IPS-15b (cell line): ENCODE results near the gene TMEM108.

Experiments
- H3K27me3 ChIP-seq: one replicate; pipeline ENCODE4 v1.6.1; 2013; ENCODE audit warnings: low read length; ENCODE audit not compliant: control insufficient read depth, insufficient read depth
- H3K36me3 ChIP-seq: one replicate; pipeline ENCODE4 v1.6.1; 2013; ENCODE audit warnings: low read length; ENCODE audit not compliant: control insufficient read depth, insufficient read depth
- H3K4me1 ChIP-seq: one replicate; pipeline ENCODE4 v1.6.1; 2013; ENCODE audit warnings: mild to moderate bottlenecking, low read length; ENCODE audit not compliant: control insufficient read depth, insufficient read depth
- H3K4me3 ChIP-seq: one replicate; pipeline ENCODE4 v1.5.1; 2013; ENCODE audit warnings: low read depth, low read length
- H3K9ac ChIP-seq: one replicate; pipeline ENCODE4 v1.6.1; 2013; ENCODE audit warnings: low read depth, mild to moderate bottlenecking, low read length
- H3K9me3 ChIP-seq: one replicate; pipeline ENCODE4 v1.6.1; 2013; ENCODE audit warnings: mild to moderate bottlenecking, low read length; ENCODE audit not compliant: control insufficient read depth, insufficient read depth

TMEM108 gene

GRCh38 chr3:133153382-133153781, 115.2 kb downstream of the TMEM108 start:
- H3K4me3 ChIP-seq: no peak overlapping the region
- no peaks in the 10 kb centered on the region for H3K36me3 ChIP-seq
- no peaks in the 10 kb centered on the region for H3K4me1 ChIP-seq
- no peaks in the 10 kb centered on the region for H3K27me3 ChIP-seq
- H3K9ac ChIP-seq: no peak overlapping the region
- no peaks in the 10 kb centered on the region for H3K9me3 ChIP-seq

- Histone ChIP-seq H3K36me3 (no peaks in the 10 kb centered on the region), H3K4me1 (no peaks in the 10 kb centered on the region), H3K27me3 (no peaks in the 10 kb centered on the region), H3K9ac (no peak overlapping the region), H3K4me3 (no peak overlapping the region), H3K9me3 (no peaks in the 10 kb centered on the region)
These were observed 119.5 kb downstream of the TMEM108 start for GRCh38 chr3:133157716-133158115.

DNA sequence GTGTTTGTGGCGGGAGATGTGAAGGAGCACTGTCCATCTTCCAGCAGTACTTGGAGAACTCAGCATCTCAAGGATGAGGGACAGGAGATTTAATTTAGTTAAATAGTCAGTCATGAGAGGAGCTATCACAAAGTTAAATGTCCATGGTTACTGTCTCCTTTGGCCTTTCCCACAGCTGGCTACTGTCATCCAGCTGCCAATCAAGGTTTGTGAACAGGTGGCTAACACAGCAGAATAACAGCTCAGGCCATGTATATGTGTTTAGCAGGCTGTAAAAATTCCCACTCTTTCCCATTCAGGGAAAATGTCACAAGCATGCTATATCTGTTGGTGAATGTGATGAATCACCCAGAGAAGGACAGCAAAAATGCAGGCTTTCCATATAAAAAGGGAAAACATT, 120.5 kb downstream of the TMEM108 start:
- H3K27me3 ChIP-seq: no peaks in the 10 kb centered on the region
- H3K9ac ChIP-seq: no peak overlapping the region
- no peak overlapping the region for H3K4me3 ChIP-seq
- H3K36me3 ChIP-seq: no peaks in the 10 kb centered on the region
- H3K4me1 ChIP-seq: no peaks in the 10 kb centered on the region
- no peaks in the 10 kb centered on the region for H3K9me3 ChIP-seq

DNA sequence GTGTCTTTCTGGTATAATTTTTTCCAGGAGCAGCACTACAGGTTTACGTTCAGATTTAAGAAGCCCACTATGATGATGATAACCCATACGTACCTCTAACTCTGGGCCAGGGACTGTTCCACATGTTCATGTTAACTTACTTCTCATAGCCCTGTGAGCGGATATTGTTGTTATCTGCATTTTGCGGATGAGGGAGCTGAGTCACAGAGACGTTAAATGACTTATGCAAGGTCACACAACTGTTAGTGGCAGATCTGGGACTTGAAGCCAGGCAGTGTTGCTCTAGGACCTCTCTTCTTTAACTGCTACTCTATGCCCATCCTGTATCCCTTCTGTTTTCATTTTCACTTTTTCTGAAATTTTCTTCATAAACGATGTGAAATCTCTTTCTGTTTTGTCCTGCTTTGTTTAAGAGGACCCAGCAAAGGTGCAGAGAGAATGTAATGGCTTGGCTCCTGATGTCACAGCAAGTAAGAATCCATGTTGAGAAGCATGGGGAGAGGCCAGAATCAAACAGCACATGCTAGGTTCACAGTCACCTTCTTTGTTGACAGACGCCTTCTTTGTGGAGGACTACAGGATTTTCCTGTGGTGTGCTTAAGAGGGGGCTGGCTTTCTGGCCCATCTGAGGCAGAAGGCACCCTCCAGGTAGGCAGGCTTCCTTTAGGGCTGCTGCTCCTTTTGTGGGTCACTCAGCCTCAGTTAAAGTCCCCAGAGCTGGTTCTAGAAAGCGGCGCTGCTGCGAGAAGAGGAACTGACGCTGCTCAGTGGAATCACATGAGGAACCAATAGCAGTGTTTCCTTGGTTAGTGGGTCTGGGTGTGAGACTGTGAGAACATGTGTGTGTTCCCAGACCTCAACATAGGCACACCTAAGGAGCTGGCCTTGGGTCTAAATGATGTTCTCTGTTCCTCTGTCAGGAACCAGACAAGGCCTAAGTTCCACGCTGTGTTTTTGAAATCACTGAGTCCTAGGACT, 121.6 kb downstream of the TMEM108 start:
- Histone ChIP-seq H3K4me3 (no peak overlapping the region), H3K27me3 (no peaks in the 10 kb centered on the region), H3K36me3 (no peaks in the 10 kb centered on the region), H3K9ac (no peak overlapping the region), H3K4me1 (no peaks in the 10 kb centered on the region), H3K9me3 (no peaks in the 10 kb centered on the region)

GRCh38 chr3:133161656-133162055, 123.5 kb downstream of the TMEM108 start:
- no peaks in the 10 kb centered on the region for H3K27me3 ChIP-seq
- H3K9me3 ChIP-seq: no peaks in the 10 kb centered on the region
- H3K36me3 ChIP-seq: no peaks in the 10 kb centered on the region
- no peak overlapping the region for H3K9ac ChIP-seq
- no peaks in the 10 kb centered on the region for H3K4me1 ChIP-seq
- no peak overlapping the region for H3K4me3 ChIP-seq

- H3K4me1 ChIP-seq: no peaks in the 10 kb centered on the region
- no peak overlapping the region for H3K4me3 ChIP-seq
These were observed 124.1 kb downstream of the TMEM108 start for GRCh38 chr3:133162265-133162664.

DNA sequence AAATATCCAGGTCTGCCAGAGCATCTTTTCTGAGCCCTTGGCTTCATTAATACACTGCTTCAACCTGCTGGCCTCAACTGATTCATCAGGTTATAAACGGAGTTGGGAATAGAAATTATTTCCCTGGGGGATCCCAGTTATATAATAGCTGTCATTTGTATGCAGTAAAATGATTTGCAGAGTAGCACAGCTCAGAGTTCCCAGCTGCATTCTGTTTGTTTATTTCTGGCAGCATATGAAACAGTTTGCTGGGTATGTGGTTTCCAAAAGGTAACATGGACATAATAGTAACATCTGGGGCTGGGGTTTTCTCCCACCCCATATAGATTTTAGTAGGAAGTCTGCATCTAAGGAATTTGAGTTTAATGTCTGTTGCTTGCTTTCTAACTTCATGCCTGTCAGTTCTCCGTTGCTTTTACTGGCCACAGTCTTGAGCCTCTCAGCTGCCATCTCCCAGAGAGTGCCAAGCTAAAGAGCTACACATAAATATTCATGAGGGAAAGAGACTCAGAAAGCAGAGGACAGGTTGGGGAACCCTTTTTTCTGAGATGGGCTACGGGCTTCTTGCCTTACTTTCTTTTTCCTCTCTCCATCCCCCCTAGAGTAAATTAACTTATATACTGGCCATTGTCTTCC, 124.6 kb downstream of the TMEM108 start:
- no peaks in the 10 kb centered on the region for H3K4me1 ChIP-seq
- no peaks in the 10 kb centered on the region for H3K9me3 ChIP-seq
- H3K4me3 ChIP-seq: no peak overlapping the region
- no peaks in the 10 kb centered on the region for H3K27me3 ChIP-seq
- H3K9ac ChIP-seq: no peak overlapping the region
- no peaks in the 10 kb centered on the region for H3K36me3 ChIP-seq

More at GRCh38 chr3:133162265-133162664, 124.1 kb downstream of the TMEM108 start:
- Histone ChIP-seq H3K9me3 (no peaks in the 10 kb centered on the region), H3K9ac (no peak overlapping the region), H3K27me3 (no peaks in the 10 kb centered on the region), H3K36me3 (no peaks in the 10 kb centered on the region)

DNA sequence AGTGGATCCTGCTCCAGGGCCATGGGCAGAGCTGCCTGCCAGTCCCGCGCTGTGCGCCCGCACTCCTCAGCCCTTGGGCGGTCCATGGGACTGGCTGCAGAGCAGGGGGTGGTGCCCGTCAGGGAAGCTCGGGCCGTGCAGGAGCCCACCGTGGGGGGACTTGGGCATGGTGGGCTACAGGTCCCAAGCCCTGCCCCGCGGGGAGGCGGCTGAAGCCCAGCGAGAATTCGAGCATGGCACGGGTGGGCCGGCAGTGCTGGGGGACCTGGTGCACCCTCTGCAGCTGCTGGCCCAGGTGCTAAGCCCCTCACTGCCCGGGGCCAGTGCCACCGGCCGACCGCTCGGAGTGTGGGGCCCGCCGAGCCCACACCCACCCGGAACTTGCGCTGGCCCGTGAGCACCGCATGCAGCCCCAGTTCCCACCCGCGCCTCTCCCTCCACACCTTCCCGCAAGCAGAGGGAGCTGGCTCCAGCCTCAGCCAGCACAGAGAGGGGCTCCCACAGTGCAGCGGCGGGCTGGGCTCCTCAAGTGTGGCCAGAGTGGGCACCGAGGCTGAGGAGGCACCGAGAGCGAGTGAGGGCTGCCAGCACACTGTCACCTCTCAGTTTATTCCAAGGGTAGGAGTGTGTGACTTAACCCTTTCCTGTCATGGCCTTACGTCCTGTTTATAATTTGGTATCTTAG, 129.3 kb downstream of the TMEM108 start:
- no peak overlapping the region for H3K4me3 ChIP-seq

DNA sequence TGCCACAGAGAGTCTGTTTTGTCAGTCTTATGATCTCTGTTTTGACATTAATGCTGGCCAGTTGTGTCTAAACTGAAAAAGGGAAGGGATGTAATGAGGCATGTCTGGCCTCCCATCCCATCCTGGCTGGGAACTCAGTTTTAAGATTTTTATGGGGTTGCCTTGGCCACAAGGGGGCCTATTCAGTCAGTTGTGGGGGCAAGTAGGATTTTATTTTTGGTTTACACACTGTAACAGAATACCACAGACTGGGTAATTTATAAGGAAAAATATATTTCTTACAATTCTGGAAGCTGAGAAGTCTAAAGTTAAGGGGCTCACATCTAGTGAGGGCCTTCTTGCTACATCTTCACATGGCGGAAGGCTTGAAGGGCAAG, 129.8 kb downstream of the TMEM108 start:
- Histone ChIP-seq H3K9me3 (peaks cover 1% of the 10 kb centered on the region), H3K27me3 (no peaks in the 10 kb centered on the region), H3K4me3 (no peak overlapping the region), H3K36me3 (no peaks in the 10 kb centered on the region), H3K9ac (no peak overlapping the region), H3K4me1 (no peaks in the 10 kb centered on the region)

More for the DNA sequence above, 129.3 kb downstream of the TMEM108 start:
- no peaks in the 10 kb centered on the region for H3K9me3 ChIP-seq
- H3K36me3 ChIP-seq: no peaks in the 10 kb centered on the region
- H3K4me1 ChIP-seq: no peaks in the 10 kb centered on the region
- H3K27me3 ChIP-seq: no peaks in the 10 kb centered on the region
- H3K9ac ChIP-seq: no peak overlapping the region

GRCh38 chr3:133169331-133170068, 131.3 kb downstream of the TMEM108 start:
- Histone ChIP-seq H3K36me3 (no peaks in the 10 kb centered on the region), H3K9me3 (peaks cover 10% of the 10 kb centered on the region), H3K27me3 (no peaks in the 10 kb centered on the region), H3K9ac (no peak overlapping the region), H3K4me1 (no peaks in the 10 kb centered on the region), H3K4me3 (no peak overlapping the region)

DNA sequence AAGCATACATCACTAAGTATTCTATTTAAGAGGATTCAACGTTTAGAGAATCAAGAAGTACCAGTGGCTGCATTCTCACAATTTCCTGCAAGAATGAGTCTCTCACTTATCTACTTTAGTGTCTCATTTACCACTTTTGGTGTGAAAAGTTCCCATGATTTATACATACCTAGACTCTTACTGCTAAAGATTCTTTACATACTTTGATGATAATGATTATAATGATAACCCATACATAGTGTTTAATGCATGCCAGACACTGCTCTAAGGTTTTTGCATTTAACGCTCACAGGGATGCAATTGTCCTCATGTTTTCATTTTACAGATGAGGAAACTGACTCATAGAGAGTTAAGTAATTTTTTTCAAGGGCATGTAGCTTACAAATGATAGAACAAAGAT, 133.6 kb downstream of the TMEM108 start:
- Histone ChIP-seq H3K9me3 (peaks cover 10% of the 10 kb centered on the region), H3K36me3 (no peaks in the 10 kb centered on the region), H3K4me1 (no peaks in the 10 kb centered on the region), H3K4me3 (no peak overlapping the region), H3K27me3 (no peaks in the 10 kb centered on the region), H3K9ac (no peak overlapping the region)
